ENCODE results near the gene REV3L. TPM values are rescaled to one million over a fixed set of nuclear protein-coding genes. Genes with fewer than 3 reads are reported as not detected.
A peak's percentile ranks its signal among the peaks of the same experiment; 100 is the strongest.

The REV3L gene
- total and polyA plus RNA-seq, 2 of the 13 experiments (the other 11 are each of a cell fraction or from before 2014, with no cell fraction given): 12.8 to 31.3 TPM

GRCh38 chr6:111482959-111483735 lies at the start of gene REV3L (continued):
- TF ChIP-seq ZNF318 (CRISPR knock-in tag; IDR thresholded peaks at IDR 0.05) (peak; percentile 17; the same call in 1 of the 2 replicates), ZBTB7A (CRISPR knock-in tag; IDR thresholded peaks at IDR 0.05) (peak; percentile 77), GZF1 (CRISPR knock-in tag; IDR thresholded peaks at IDR 0.05) (no peak), MIXL1 (CRISPR knock-in tag; IDR thresholded peaks at IDR 0.05) (peak; percentile 22; the same call in 1 of the 2 replicates), ZBTB40 (IDR thresholded peaks at IDR 0.05) (no peak), ZBTB40 (CRISPR knock-in tag; IDR thresholded peaks at IDR 0.05) (no peak), ZNF740 (CRISPR knock-in tag; IDR thresholded peaks at IDR 0.05) (peak; percentile 90), POGK (CRISPR knock-in tag; conservative IDR thresholded peaks at IDR 0.05) (no peak; the same call in 1 of the 2 replicates), ELF1 (CRISPR knock-in tag; IDR thresholded peaks at IDR 0.05) (peak; percentile 61)

All from HepG2 (cell line).